HG03175 (cell line): ENCODE data around the gene OR6K3.
"Not testable (repeated sequence)": the region's sequence is repeated elsewhere in the genome, so short reads cannot be mapped to it uniquely, and the experiment has no call there.

ENCODE experiments used
- ATAC-seq: cut with Tn5 transposase; IDR thresholded peaks from one replicate; pipeline ENCODE4 v1.9.1; 2021; ENCODE audit warnings: mild to moderate bottlenecking, moderate library complexity; ENCODE audit not compliant: unreplicated experiment

The OR6K3 gene, protein sequence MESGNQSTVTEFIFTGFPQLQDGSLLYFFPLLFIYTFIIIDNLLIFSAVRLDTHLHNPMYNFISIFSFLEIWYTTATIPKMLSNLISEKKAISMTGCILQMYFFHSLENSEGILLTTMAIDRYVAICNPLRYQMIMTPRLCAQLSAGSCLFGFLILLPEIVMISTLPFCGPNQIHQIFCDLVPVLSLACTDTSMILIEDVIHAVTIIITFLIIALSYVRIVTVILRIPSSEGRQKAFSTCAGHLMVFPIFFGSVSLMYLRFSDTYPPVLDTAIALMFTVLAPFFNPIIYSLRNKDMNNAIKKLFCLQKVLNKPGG

DNA sequence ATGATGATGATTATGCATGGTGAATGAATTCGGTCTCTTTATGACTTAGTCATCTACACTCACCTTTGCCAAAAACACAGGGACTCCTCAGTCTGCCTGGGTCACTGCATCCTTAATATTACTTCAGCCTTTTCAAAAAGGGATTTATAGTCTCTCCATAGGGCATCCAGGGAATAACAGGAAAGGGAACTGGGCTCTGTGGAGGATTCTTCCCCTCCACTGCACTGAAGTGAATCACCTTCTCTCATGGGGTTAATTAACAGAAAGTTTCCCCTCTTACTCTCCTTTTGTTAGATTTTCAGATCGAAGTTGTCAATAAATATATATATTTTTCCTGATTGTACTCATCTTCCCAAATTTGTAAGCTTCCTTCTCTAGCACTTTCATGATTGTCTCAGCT lies at the start of gene OR6K3:
Gene OR6K3, minus strand, starts transcription at position 101 of the 400 bp plus-strand sequence. CDS start 2,605 bp downstream, outside the sequence.
- no peak for ATAC-seq

DNA sequence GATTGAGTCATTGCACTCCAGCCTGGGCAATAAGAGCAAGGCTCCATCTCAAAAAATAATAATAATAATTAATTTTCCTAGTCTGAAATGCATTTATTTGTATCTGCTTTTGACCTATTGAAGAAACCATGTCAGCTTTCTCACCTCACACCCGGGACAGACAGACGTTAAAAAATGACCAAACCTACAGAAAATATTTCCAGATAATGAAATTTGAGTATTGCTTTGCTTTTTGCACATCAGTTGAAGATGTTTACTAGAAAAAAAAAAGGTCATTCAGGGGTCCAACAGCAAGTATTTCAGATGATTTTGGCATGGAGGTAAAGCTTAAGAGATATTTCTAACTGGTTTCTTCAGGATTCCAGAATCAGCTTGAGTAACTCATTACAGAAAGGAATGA lies 33.9 kb upstream of the OR6K3 start, which contains the start of gene OR6K6:
Gene OR6K6, plus strand, starts transcription at position 301 of the 400 bp plus-strand sequence. CDS start 168 bp downstream, outside the sequence.
- no peak for ATAC-seq

DNA sequence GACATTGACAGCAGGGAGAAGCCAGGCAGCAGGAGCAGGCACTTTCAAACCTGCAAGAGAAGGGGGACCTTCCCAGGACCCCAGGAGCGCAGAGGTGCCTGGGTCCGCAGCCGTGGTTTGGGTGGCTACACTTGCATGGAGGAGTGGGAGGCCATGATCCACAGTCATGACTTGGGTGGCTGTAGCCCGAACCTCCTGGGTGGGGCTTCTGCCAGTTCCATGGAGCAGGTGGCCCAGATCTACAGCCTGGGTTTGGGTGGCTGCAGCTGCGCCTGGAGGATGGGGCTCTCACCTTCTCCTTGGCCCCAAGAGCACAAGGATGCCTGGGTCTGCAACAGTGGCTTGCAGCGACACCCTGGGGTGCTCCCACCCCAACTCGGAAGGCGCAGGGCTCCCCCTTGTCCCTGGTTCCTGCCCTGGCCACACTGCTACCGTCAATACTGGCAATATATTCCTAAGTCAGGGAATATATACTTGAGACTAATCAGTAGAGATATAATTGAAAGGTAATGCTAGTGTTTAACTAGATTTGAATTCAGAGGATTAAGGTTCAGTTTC lies 31.7 kb upstream of the OR6K3 start:
- no peak for ATAC-seq

DNA sequence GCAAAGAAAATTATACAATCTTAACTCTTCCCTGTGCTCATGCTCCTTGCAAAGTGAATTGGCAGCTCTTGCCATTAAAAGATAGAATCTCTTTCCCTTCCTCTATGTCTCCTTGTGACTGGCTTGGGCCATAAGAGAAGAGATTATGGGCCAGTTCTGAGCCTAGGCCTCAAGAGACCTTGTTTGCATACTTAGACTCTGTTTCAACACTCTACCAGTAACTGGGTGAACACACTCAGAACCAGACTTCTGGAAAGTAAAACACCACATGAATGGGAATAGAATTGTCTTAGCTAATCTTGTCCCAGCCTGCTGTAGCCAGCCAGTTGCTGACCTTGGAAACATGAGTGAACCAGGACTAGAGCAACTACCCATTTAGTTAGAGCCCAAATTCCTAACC lies 15.3 kb upstream of the OR6K3 start:
- no peak for ATAC-seq

DNA sequence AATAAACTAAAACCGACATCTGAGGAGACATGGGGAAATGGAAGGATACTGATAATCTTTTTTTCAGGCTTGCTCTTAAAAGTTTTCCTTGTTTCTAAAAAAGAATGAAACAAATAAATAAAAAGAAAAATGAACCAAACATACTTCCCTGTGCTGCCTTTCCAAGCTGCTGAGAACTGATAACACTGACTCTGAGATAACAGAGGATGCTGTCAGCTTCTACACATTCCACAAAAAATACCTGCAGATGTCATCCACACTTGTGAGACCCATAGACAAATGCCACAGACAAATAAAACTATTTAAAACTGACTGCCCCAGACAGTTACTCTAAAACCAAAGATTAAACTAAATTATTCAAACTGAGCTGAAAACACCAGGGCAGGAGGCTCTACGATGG lies 12.0 kb upstream of the OR6K3 start:
- ATAC-seq: no peak

DNA sequence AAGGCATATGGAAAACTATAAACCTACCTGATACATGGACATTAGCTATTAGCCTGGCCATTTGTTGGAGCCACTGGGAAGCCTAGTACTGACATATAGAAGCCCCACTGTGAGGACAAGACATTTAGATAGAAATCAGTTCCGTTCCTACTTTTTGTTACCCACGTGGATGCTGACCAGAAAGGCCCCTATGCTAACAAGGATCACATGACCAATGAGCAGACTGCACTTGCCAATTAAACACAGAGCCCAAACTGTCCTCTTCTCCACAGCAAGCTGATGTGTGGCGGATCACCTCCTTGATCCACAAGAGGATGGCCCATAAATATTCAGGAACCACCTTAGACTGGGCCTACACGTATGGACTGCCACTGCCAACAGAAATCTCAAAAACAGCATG lies 11.2 kb upstream of the OR6K3 start:
- no peak for ATAC-seq

DNA sequence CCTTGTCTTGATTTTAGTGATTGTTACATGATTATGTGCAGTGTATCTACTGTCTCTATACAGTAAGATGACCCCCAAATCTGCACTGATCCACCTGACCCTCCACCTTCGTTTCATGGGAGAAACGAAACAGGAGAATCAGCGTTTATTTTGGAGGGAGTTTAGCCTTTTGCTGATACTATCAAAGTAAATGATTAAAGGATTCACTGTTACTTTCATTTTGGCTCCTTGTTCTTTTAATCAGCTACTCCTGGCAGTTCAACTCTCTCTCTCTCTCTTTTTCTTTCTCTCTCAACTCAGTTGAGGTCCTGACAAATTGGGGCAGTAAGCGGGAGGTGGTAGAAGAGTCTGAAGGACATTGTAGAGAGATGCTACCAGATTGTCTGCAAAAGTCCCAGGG lies 9.9 kb upstream of the OR6K3 start:
- no peak for ATAC-seq

DNA sequence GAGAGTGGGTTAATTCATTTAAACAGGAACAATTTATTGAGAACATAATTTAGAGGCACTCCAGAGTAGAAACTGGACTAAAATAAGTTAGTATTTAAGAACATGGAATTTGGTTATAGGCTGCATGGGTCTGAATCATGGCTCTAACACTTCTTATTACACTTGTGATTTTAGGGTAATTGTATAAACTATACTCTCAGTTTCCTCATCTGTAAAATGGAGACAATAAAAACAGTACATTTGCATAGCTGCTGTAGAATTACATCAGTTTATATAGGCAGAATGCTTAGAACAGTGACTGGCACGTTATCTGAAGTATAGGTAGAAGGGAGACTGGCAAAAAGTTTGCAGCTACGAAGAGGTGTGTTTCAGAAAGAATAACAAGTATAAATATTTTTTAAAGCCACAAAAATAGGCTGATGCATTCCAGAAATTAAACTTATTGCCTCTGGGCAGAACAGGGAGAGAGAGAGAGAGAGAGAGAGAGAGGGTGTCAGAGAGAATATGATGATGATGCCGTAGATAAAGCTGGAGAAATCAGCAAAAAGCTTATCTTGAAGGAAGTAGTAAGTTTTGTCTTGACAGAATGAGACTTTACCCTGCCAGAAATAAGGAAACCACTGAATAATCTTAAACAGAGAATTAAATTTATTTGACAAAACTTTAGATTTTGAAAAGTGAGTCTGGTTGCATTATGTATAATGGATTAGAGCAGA lies 8.1 kb upstream of the OR6K3 start:
- no peak for ATAC-seq

DNA sequence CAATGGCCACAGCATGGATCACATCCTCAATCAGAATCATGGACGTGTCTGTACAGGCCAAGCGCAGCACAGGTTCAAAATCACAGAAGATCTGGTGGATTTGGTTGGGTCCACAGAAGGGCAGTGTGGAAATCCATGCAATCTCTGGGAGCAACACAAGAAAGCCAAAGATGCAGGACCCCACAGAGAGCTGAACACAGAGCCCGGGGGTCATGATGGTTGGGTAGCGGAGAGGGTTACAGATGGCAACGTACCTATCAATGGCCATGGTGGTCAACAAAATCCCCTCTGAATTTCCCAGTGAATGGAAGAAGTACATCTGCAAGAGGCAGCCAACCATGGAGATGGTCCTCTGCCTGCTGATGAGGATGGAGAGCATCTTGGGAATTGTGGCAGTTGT lies 3.9 kb upstream of the OR6K3 start:
- no peak for ATAC-seq

DNA sequence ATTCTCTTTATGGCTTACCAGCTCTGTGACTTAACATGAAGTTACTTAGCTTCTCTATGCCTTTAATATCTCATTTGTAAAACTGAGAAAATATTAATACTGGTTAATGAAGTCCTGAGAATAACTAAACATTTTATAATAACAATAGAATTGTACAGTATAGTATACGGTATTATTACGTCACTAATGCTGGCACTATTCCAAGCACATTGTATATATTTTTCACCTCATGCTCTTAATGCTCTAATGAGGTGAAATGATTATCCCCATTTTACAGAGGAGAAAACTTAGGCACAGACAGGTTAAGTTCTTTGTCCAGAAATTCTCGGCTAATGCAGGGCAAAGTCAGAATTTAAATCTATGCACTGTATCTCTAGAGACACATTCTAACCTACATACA lies 856 bp downstream of the OR6K3 start:
- ATAC-seq: no peak

DNA sequence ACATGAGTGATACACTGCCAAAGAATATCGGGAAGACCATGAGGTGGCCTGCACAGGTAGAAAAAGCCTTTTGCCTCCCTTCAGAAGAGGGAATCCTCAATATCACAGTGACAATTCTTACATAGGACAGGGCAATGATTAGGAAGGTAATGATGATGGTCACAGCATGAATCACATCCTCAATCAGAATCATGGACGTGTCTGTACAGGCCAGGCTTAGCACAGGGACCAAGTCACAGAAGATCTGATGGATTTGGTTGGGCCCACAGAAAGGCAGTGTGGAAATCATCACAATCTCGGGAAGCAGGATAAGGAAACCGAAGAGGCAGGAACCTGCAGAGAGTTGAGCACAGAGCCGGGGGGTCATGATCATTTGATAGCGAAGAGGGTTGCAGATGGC lies 3.2 kb downstream of the OR6K3 start:
- no peak for ATAC-seq

DNA sequence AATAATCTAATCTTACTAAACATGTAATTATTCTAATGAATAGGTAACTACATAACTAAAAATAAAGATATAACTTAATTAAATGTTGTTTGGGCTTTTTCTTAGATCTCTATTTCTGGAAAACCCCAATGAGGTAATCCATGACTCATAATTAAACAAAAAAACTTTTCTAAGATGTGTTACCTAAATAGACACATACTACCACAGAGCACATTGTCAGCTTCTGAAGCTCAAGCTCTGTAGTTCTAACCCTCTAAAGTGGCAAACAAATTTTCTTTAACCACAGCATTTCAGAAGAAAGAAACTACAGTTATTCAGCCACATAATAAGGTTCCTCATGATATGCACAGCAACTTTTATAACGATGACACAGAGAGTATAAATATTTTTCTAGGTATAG lies 4.2 kb downstream of the OR6K3 start:
- ATAC-seq: no peak

DNA sequence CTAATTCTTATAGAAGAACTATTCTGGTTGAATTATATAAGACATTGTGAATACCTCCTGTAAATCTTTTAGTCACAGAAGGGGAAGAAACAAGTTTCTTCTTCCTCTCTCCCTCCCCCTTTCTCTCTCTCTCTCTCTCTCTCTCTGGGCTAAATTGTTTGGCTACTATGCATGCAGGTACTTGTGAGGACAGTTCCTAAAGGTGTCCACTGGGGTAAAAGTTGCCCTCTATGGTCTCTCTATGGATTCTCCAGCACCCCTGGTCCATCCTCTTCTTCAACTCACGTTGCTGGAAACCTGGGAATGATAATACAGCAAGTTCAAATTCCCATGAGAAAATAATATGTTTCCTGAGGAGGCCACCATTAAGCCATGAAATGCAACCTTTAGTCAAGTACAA lies 5.8 kb downstream of the OR6K3 start:
- ATAC-seq: no peak

DNA sequence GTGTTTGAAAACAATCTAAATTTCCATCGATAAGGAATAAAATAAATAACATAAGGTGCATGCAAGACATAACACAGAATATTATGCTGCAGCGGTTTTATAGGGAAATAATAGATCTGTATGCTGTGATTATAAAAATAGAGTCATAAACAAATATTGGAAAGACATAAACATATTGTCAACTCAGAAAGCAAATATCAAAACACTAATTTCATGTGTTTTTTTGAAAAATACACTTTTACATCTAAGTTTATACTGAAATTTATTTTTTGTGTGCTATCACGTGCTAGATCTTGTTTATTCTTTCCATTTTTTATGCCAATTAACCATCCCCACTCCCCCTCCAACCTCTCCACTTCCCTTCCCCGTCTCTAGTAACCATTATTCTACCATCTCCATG lies 9.4 kb downstream of the OR6K3 start:
- ATAC-seq: no peak

DNA sequence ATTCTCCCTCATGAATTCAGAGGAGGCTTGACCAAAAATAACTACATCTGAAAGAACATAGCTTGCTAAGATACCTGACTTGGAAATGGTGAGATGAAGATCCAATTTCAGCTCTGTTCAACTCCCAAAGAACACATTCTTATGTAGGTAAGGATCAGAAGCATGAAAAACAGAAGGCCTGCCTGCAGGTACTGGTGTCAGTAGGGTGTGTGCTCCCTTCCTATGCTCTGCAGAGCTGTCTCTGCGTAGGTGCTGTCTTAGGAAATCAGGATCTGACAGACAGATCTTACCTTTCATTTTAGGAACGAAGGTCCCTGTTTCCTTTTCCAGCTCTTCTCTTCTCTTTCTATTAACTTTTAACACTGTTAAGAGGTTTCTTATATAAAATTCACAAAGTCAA lies 14.4 kb downstream of the OR6K3 start:
- no peak for ATAC-seq

DNA sequence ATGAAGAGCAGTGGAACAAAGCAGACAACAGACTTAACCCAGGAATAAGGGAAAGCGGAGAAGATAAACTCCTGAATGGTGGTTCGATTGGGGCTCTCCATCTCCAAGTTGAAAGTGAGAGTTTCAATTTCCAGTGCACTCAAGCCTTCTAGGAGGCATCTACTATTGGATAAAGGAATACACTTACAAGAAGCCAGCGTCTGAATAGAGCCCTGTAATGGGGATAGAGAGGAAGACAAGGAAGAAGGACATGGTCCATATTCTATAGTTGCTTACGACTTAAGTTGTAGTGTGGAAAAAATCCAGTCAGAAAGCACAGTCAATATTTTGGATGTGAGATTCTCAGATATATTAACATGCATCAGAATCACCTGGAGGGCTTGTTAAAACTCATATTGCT lies 20.0 kb downstream of the OR6K3 start, which contains the start of gene OR6K2:
Gene OR6K2, minus strand, starts transcription at position 101 of the 400 bp plus-strand sequence. Its CDS starts 0 bp downstream, at position 101.
- no peak for ATAC-seq

DNA sequence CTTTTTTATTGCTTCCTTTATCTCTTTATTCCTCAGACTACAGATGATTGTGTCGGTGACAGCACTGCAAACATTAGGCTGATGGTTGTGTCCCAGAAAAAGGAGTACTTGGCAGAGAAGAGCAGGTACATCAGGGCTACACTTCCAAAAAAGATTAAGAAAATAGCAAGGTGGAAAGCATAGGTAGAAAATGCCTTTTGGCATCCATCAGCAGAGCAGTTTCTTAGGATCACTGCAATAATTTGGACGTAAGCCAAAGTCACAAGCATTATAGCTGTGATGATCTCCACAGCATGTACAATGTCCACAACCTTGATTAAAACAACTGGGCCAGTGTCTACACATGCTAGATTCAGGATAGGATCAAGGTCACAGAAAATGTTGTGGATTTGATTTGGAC lies 25.9 kb downstream of the OR6K3 start:
- no peak for ATAC-seq

DNA sequence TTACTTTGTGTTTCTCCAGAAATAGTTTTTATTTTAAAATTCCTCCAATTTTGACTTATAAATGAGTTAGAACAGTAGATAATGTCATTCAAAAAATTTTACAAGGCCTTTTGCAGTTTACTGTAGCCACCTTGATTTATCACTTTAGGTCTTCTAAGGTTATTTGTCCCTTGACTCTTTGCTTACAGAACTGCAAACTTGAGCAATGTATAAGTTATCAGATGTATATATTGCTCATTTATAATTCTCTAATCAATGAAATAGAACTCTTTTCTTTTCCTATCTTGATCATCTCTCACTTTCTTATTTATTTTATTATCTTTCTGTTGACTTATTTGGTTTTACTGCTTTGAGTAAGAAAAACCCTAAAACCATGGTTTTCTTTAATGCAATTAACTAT lies 28.2 kb downstream of the OR6K3 start:
- no peak for ATAC-seq

DNA sequence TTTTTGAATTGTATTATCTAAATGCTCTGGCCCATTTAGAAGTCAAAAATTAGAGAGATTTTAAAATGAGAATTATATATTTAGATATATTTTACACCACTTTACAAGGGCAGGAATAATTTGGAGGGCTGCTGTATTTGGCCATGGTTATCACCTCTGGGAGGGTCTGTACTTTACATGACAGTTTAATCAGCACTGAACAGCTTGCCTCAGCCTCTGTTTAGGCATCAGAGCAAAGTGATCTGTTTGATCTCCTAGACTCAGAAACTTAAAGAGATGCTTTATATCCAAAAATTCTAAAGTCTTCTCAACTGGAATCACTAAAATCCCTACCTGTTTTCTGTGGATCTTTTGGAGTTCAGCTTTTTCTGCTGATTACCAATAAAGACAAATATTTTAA lies 28.6 kb downstream of the OR6K3 start:
- ATAC-seq: no peak

DNA sequence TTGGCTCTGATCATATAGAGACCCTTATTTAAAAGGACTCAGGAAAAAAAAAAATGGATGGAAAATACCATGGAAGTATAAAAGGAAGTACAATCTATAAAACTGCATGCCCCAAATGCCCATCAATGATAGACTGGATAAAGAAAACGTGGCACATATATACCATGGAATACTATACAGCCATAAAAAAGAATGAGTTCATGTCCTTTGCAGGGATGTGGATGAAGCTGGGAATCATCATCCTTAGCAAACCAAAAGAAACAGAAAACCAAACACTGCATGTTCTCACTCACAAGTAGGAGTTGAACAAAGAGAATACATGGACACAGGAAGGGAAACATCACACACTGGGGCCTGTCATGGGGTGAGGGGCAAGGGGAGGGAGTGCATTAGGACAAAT lies 29.4 kb downstream of the OR6K3 start:
- not testable (repeated sequence) for ATAC-seq

DNA sequence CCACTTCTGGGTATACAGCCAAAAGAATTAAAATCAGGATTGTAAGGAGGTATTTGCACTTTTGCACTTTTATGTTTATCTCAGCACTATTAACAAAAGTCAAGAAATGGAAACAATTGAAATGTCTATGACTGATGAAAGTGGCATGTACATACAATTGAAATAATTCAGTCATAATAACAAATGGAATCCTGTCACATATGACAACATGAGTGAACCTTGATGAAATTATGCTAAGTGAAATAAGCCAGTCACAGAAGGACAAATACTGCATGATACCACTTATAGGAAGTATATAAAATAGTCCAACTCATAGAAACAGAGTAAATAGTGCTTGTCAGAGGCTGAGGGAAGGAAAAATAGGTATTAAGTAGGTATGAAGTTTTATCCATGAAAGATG lies 30.6 kb downstream of the OR6K3 start:
- ATAC-seq: no peak

DNA sequence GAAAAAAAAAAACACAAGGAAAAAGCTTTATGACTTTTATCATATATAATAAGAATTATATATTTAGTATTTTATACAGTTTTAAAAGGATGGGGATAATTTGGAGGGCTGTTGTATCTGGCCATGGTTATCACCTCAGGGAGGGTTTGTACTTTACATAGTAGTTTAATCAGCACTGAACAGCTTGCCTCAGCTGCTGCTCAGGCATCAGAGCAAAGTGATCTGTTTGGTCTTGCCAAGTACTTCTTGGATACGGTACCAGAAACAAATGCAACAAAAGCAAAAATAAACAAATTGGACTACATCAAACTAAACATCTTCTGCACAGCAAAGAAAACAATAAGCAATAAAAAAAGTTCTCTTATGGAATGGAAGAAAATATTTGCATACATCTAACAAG lies 31.4 kb downstream of the OR6K3 start:
- ATAC-seq: no peak
